HG03103 (cell line): ENCODE data around the gene TEX101.
"Not testable (repeated sequence)": the region's sequence is repeated elsewhere in the genome, so short reads cannot be mapped to it uniquely, and the experiment has no call there.

Source experiments
- ATAC-seq: cut with Tn5 transposase; IDR thresholded peaks from one replicate; pipeline ENCODE4 v1.9.1; 2021; ENCODE audit warnings: low read depth; ENCODE audit not compliant: unreplicated experiment

Gene TEX101

GRCh38 chr19:43416951-43417623 is 2.4 kb downstream of the TEX101 start:
- no peak for ATAC-seq

- ATAC-seq: no peak
Measured at GRCh38 chr19:43420954-43421353, 6.3 kb downstream of the TEX101 start.

DNA sequence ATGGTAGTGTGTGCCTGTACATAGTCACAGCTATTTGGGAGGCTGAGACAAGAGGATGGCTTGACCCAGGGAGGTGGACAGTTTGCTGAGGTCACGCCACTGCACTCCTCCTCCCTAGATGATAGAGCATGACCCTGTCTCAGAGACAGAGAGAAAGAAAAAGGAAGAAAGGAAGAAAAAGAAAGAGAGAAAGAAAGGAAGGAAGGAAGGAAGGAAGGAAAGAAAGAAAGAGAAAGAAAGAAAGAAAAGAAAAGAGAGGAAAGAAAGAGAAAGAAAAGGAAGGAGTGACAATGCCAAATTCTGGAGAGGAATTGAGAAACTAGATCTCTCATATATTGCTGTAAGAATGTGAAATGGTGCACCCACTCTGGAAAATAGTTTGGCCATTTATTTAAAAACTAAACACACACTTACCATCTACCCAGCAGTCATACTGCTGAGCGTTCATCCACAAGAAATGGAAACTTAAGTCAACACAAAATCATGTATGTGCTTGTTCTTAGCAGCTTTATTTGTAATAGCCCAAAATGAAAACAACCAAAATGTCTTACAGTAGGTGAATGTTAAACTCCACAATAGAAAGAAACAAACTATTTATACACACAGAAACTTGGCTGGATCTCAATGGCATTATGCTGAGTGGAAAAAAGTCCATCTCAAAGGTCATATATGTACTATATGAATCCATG is 7.5 kb downstream of the TEX101 start:
- no peak for ATAC-seq

GRCh38 chr19:43422689-43423066 is 8.0 kb downstream of the TEX101 start:
- no peak for ATAC-seq

DNA sequence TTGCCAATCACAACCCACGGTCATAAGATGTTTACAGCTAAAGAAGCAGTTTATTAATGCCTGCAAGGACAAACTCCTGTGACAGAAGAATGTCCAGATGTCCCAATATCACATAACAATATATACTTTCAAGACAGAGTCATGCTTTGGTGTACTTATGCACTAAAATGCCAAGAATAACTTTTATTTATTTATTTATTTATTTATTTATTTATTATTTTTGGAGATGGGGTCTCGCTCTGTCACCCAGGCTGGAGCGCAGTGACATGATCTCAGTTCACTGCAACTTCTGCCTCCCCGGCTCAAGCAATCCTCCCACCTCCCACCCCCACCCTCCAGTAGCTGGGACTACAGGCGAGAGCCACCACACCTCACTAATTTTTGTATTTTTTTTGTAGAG is 9.1 kb downstream of the TEX101 start:
- no peak for ATAC-seq

GRCh38 chr19:43425567-43426392 is 11.1 kb downstream of the TEX101 start:
- no peak for ATAC-seq

GRCh38 chr19:43429395-43429794 is 14.7 kb downstream of the TEX101 start:
- no peak for ATAC-seq

- ATAC-seq: no peak
Measured at GRCh38 chr19:43430142-43430710, 15.5 kb downstream of the TEX101 start.

DNA sequence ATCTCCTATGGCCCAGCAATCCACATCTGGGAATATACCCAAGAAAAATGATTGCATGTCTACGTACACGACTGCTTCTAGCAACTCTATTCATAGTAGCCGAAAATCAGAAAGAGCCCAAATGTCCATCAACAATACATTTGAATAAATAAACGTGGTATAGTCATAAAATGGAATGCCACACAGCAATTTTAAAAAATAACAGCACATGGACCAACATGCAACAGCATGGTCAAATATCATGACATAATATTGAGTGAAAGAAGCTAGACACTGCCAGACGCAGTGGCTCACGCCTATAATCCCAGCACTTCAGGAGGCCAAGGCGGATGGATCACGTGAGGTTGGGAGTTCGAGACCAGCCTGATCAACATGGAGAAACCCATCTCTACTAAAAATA is 16.3 kb downstream of the TEX101 start:
- no peak for ATAC-seq

GRCh38 chr19:43433358-43433673 is 18.6 kb downstream of the TEX101 start:
- ATAC-seq: no peak

DNA sequence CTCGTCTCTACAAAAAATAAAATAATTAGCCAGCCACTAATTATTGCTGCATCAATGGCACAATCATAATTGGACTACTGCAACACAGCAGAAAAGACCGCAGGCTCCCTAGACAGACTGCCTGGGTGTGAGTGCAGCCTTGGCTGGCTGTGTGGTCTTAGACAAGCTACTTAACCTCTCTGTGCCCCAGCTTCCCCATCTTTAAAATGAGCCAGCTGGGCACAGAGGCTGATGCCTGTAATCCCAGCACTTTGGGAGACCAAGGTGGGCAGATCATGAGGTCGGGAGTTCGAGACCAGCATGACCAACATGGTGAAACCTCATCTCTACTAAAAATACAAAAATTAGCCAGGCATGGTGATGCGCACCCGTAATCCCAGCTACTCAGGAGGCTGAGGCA is 19.0 kb downstream of the TEX101 start:
- ATAC-seq: no peak

GRCh38 chr19:43435775-43436174 is 21.1 kb downstream of the TEX101 start:
- ATAC-seq: no peak

GRCh38 chr19:43437284-43437683 is 22.6 kb downstream of the TEX101 start:
- ATAC-seq: not testable (repeated sequence)

DNA sequence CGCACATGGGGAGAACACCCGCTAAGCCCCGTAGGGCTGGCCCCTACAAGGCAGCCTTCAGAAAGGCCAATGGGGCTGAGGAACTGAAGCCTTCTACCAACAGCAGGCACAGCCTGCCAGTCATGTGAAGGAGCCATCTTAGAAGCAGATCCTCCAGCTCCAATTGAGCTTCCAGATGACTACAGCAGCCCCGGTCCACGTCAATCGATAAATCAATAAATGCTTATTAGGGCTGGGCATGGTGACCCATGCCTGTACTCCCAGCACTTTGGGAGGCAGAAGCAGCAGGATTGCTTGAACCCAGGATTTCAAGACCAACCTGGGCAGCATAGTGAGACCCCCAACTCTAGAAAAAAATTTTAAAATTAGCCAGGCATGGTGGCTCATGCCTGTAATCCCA is 23.0 kb downstream of the TEX101 start:
- ATAC-seq: no peak

GRCh38 chr19:43438291-43439031 is 23.8 kb downstream of the TEX101 start:
- ATAC-seq: no peak

GRCh38 chr19:43439032-43439708 is 24.5 kb downstream of the TEX101 start:
- no peak for ATAC-seq

DNA sequence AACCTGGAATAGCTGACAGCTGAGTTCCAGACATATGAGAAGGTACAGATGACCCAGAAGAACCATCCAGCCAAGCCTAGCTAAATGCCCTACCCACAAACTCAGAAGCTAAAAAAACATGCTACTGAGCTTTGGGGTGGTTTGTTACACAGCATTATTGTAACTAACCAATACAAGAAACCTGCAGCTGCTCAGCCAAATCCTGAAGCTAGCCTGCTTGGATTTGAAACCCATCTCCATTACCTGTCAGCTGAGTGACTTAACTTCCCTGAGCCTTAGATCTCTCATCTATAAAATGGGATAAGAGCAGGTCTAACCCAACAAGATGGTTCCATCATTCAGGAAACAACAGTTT is 25.0 kb downstream of the TEX101 start:
- ATAC-seq: no peak

- ATAC-seq: no peak
Measured at GRCh38 chr19:43441716-43442115, 27.0 kb downstream of the TEX101 start.

GRCh38 chr19:43444091-43444490 is 29.4 kb downstream of the TEX101 start:
- not testable (repeated sequence) for ATAC-seq
